Ishikawa (cell line): ENCODE data around the gene RIOK3.

Experiments used
- CREB1 ChIP-seq: IDR thresholded peaks from 2 replicates; pipeline ENCODE4 v1.6.1; 2012; ENCODE audit warnings: low read depth
- EGR1 ChIP-seq: IDR thresholded peaks from 2 replicates; pipeline ENCODE4 v1.6.1; 2012
- EP300 ChIP-seq: IDR thresholded peaks from 2 replicates; pipeline ENCODE4 v1.6.1; 2012; ENCODE audit warnings: borderline replicate concordance
- REST ChIP-seq: IDR thresholded peaks from 2 replicates; pipeline ENCODE4 v1.6.1; 2012; ENCODE audit warnings: low read depth, mild to moderate bottlenecking
- YY1 ChIP-seq: IDR thresholded peaks from 2 replicates; pipeline ENCODE4 v1.6.1; 2012; ENCODE audit warnings: low read depth

DNA sequence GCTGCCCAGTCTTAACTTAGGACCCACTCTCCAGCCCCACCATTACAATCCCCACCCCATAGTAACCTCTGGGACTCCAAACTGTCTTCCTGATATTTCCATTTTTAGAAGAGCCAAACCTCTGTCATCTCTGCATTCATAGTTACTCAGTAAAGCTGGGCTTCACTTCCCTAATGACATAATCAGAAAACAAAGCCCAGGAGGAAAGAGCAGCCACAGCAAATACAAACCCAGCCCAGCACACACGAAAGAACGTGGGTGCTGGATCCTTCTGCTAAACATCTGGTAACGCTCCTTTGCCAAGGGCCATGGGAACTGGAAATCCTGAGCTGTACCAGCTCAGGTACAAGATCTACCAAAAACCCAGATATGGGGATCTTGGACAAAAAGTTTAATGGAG, 36.8 kb upstream of the RIOK3 start:
- no peak for TF ChIP-seq EP300
- no peak for TF ChIP-seq CREB1
- TF ChIP-seq REST = no peak
- no peak for TF ChIP-seq EGR1
- TF ChIP-seq YY1 = no peak
